G401.6 (cell line): ENCODE data around the gene DNHD1.

Experiments used
- FAIRE-seq: peaks from 2 replicates; lab custom pipeline; 2012; peaks lifted over from hg19 to GRCh38; lab: Jason Lieb, UNC

DNHD1 gene

GRCh38 chr11:6563667-6564066 is 66.6 kb downstream of the DNHD1 start:
- no peak for FAIRE-seq

GRCh38 chr11:6565325-6565724 is 68.2 kb downstream of the DNHD1 start:
- FAIRE-seq = no peak

GRCh38 chr11:6565988-6566703 is 69.1 kb downstream of the DNHD1 start:
- no peak for FAIRE-seq

GRCh38 chr11:6566704-6567370 is 69.8 kb downstream of the DNHD1 start:
- no peak for FAIRE-seq

- FAIRE-seq = no peak
These were observed 70.3 kb downstream of the DNHD1 start for GRCh38 chr11:6567371-6567745.

GRCh38 chr11:6568191-6568918 is 71.3 kb downstream of the DNHD1 start:
- no peak for FAIRE-seq

- FAIRE-seq = no peak
These were observed 72.6 kb downstream of the DNHD1 start for GRCh38 chr11:6569706-6570105.

GRCh38 chr11:6570691-6571427 is 73.8 kb downstream of the DNHD1 start:
- no peak for FAIRE-seq

- FAIRE-seq = no peak
These were observed 74.4 kb downstream of the DNHD1 start for GRCh38 chr11:6571434-6572008.

- FAIRE-seq = no peak
These were observed 75.1 kb downstream of the DNHD1 start for GRCh38 chr11:6572215-6572614.

GRCh38 chr11:6574816-6575715 is 78.0 kb downstream of the DNHD1 start:
- no peak for FAIRE-seq

- FAIRE-seq = no peak
These were observed 79.6 kb downstream of the DNHD1 start for GRCh38 chr11:6576471-6577373.

GRCh38 chr11:6578134-6578533 is 81.1 kb downstream of the DNHD1 start:
- FAIRE-seq = no peak

GRCh38 chr11:6579681-6580080 is 82.6 kb downstream of the DNHD1 start:
- no peak for FAIRE-seq

GRCh38 chr11:6583584-6583983 is 86.5 kb downstream of the DNHD1 start:
- no peak for FAIRE-seq

GRCh38 chr11:6584528-6584927 is 87.4 kb downstream of the DNHD1 start:
- FAIRE-seq = no peak

GRCh38 chr11:6586434-6587359 is 89.6 kb downstream of the DNHD1 start:
- no peak for FAIRE-seq

- no peak for FAIRE-seq
These were observed 90.4 kb downstream of the DNHD1 start for GRCh38 chr11:6587360-6587953.

- peak; percentile 21 for FAIRE-seq
These were observed 90.9 kb downstream of the DNHD1 start for GRCh38 chr11:6588018-6588417.
